ENCODE data around the gene CDC42EP2.

GRCh38 chr11:65293909-65294381 lies 20.7 kb upstream of the CDC42EP2 start:
- TF ChIP-seq CTCF (IDR thresholded peaks at IDR 0.05) (no peak), POLR2A (IDR thresholded peaks at IDR 0.05) (no peak)
